WTC11 (cell line): ENCODE results near the gene HMX2.

ENCODE experiments used
- ETV6 ChIP-seq: sonication (generic); formaldehyde crosslinking; IDR thresholded peaks from 2 replicates; pipeline ENCODE4 v1.8.1; 2022; ENCODE audit warnings: mild to moderate bottlenecking, missing genetic modification reagents
- JUN ChIP-seq: sonication (generic); formaldehyde crosslinking; IDR thresholded peaks from 2 replicates; pipeline ENCODE4 v1.8.0; 2023; ENCODE audit warnings: mild to moderate bottlenecking, missing genetic modification reagents
- SP1 ChIP-seq: sonication (generic); formaldehyde crosslinking; conservative IDR thresholded peaks from 2 replicates; pipeline ENCODE4 v1.8.1; 2022; ENCODE audit warnings: missing genetic modification reagents
- ZNF232 ChIP-seq: sonication (generic); formaldehyde crosslinking; IDR thresholded peaks from 2 replicates; pipeline ENCODE4 v1.8.0; 2022; ENCODE audit warnings: mild to moderate bottlenecking, missing genetic modification reagents
- TF ChIP-seq, protein P1 (sequence below): sonication (generic); formaldehyde crosslinking; IDR thresholded peaks from 2 replicates; pipeline ENCODE4 v1.8.1; 2023; ENCODE audit warnings: mild to moderate bottlenecking, missing genetic modification reagents, moderate library complexity
- TF ChIP-seq, protein P2 (sequence below): fragments of 200-600 bp; IDR thresholded peaks from 2 replicates; pipeline ENCODE4 v1.8.0; 2022; ENCODE audit warnings: antibody characterized with exemption
- TF ChIP-seq, protein P3 (sequence below): sonication (generic); formaldehyde crosslinking; IDR thresholded peaks from 2 replicates; pipeline ENCODE4 v1.8.0; 2022; ENCODE audit warnings: mild to moderate bottlenecking, missing genetic modification reagents
- TF ChIP-seq, protein P4 (sequence below): sonication (generic); formaldehyde crosslinking; IDR thresholded peaks from 2 replicates; pipeline ENCODE4 v1.8.1; 2023; ENCODE audit warnings: mild to moderate bottlenecking, missing genetic modification reagents
- TF ChIP-seq, protein P5 (sequence below): sonication (generic); formaldehyde crosslinking; IDR thresholded peaks from 2 replicates; pipeline ENCODE4 v1.8.1; 2023; ENCODE audit warnings: mild to moderate bottlenecking, missing genetic modification reagents, moderate library complexity

DNA sequence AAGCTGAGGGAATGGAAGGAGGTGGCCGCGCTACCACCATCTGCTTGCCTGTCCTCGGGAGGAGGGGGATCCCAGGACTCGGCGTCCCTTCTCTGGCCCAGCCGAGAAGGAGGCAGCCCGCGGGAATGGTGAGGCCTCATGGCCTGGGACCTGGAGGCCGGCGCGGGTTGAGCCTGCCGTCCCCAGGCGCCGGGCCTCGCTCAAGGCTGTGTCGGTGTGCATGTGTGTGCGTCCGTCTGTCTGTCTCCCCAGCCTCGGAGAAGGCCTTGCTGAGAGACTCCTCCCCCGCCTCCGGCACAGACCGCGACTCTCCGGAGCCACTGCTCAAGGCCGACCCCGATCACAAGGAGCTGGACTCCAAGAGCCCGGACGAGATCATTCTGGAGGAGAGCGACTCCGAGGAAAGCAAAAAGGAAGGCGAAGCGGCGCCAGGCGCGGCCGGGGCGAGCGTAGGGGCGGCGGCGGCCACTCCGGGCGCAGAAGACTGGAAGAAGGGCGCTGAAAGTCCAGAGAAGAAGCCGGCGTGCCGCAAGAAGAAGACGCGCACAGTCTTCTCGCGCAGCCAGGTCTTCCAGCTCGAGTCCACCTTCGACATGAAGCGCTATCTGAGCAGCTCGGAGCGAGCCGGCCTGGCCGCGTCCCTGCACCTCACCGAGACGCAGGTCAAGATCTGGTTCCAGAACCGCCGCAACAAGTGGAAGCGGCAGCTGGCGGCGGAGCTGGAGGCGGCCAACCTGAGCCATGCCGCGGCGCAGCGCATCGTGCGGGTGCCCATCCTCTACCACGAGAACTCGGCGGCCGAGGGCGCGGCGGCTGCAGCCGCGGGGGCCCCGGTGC lies 10.9 kb upstream of the HMX2 start:
- TF ChIP-seq, protein P1, sequence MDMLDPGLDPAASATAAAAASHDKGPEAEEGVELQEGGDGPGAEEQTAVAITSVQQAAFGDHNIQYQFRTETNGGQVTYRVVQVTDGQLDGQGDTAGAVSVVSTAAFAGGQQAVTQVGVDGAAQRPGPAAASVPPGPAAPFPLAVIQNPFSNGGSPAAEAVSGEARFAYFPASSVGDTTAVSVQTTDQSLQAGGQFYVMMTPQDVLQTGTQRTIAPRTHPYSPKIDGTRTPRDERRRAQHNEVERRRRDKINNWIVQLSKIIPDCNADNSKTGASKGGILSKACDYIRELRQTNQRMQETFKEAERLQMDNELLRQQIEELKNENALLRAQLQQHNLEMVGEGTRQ (CRISPR knock-in tag): no peak
- TF ChIP-seq, protein P2, sequence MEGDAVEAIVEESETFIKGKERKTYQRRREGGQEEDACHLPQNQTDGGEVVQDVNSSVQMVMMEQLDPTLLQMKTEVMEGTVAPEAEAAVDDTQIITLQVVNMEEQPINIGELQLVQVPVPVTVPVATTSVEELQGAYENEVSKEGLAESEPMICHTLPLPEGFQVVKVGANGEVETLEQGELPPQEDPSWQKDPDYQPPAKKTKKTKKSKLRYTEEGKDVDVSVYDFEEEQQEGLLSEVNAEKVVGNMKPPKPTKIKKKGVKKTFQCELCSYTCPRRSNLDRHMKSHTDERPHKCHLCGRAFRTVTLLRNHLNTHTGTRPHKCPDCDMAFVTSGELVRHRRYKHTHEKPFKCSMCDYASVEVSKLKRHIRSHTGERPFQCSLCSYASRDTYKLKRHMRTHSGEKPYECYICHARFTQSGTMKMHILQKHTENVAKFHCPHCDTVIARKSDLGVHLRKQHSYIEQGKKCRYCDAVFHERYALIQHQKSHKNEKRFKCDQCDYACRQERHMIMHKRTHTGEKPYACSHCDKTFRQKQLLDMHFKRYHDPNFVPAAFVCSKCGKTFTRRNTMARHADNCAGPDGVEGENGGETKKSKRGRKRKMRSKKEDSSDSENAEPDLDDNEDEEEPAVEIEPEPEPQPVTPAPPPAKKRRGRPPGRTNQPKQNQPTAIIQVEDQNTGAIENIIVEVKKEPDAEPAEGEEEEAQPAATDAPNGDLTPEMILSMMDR: no peak
- TF ChIP-seq, protein P3, sequence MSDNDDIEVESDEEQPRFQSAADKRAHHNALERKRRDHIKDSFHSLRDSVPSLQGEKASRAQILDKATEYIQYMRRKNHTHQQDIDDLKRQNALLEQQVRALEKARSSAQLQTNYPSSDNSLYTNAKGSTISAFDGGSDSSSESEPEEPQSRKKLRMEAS (CRISPR knock-in tag): no peak
- TF ChIP-seq ETV6 (CRISPR knock-in tag): no peak
- TF ChIP-seq, protein P4, sequence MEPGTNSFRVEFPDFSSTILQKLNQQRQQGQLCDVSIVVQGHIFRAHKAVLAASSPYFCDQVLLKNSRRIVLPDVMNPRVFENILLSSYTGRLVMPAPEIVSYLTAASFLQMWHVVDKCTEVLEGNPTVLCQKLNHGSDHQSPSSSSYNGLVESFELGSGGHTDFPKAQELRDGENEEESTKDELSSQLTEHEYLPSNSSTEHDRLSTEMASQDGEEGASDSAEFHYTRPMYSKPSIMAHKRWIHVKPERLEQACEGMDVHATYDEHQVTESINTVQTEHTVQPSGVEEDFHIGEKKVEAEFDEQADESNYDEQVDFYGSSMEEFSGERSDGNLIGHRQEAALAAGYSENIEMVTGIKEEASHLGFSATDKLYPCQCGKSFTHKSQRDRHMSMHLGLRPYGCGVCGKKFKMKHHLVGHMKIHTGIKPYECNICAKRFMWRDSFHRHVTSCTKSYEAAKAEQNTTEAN (CRISPR knock-in tag): no peak
- TF ChIP-seq, protein P5, sequence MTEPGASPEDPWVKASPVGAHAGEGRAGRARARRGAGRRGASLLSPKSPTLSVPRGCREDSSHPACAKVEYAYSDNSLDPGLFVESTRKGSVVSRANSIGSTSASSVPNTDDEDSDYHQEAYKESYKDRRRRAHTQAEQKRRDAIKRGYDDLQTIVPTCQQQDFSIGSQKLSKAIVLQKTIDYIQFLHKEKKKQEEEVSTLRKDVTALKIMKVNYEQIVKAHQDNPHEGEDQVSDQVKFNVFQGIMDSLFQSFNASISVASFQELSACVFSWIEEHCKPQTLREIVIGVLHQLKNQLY (CRISPR knock-in tag): no peak
- TF ChIP-seq JUN (CRISPR knock-in tag): no peak
- TF ChIP-seq ZNF232 (CRISPR knock-in tag): no peak
- TF ChIP-seq SP1 (CRISPR knock-in tag): no peak
